Activated T-helper 9 cell treated with anti-CD3 and anti-CD28 coated beads, Interleukin-2, amount 50 U/mL, for 16 hours (primary cell): ENCODE measurements around the gene HOXB8.

Source experiments
- DNase-seq: peaks from one replicate; pipeline ENCODE4 v3.0.0-alpha.2; 2020; ENCODE audit warnings: low read depth

The HOXB8 gene

GRCh38 chr17:48615047-48615962, at the start of gene HOXB8:
Gene HOXB8, minus strand, starts transcription at chr17:48615292. Its CDS starts 588 bp downstream, at chr17:48614704.
- DNase-seq = no peak

DNA sequence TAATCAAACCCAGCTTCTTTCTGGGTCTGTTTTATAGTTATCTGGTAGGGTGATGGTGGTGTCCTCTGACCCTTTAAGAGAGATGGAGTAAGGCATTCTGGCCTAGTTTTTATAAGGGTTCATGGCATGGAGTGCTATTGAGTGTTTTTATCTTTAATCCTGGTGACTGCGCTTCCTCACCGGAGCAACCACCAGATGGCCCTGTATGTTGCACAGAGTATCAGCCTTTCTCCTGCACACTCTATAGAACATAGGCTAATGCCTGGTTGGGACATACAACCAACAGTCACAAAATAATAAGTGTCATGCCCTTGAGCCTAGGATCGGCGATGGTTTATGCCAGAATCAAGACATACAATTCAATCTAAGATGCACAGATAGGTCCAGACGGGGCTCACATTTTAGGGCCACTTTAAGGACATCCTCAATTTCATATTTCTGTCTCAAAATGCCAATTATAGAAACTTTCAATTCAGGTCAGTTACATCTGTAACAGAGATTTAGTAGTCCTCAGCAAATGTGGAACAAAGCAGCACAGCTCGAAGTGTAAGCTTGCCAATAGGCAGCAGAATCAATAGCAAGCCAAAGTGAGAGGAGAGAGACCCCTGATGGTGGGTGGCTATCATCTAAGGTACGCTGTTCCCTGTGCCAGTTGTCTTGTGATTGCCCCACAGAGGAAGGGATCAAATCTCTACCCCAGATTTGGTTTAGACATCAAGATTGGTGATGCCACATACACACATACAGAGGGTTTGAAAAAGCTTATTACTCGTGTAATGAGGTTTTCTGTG, 48.2 kb upstream of the HOXB8 start:
- DNase-seq = no peak

GRCh38 chr17:48655913-48656312, 40.8 kb upstream of the HOXB8 start:
- DNase-seq = no peak

DNA sequence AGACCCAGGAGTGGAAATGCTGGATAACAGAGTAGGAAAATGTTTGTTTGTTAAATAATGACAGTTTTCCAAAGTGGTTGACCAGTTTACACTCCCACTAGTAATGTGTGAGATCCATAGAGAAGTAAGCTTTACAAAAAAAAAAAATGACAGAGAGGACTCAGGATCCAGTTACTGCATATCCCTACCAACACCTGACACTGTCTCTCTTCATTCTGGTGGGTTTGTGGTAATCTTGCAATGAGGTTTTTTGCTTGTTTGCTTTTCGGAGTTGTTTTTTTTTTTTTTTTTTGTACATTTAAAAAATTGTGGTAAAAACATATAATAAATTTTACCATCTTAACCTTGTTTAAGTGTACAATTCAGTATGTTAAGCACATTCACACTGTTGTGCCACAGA, 34.6 kb upstream of the HOXB8 start:
- DNase-seq = no peak

GRCh38 chr17:48647963-48648245, 32.8 kb upstream of the HOXB8 start:
- DNase-seq = no peak

GRCh38 chr17:48647103-48647962, 32.2 kb upstream of the HOXB8 start:
- no peak for DNase-seq

DNA sequence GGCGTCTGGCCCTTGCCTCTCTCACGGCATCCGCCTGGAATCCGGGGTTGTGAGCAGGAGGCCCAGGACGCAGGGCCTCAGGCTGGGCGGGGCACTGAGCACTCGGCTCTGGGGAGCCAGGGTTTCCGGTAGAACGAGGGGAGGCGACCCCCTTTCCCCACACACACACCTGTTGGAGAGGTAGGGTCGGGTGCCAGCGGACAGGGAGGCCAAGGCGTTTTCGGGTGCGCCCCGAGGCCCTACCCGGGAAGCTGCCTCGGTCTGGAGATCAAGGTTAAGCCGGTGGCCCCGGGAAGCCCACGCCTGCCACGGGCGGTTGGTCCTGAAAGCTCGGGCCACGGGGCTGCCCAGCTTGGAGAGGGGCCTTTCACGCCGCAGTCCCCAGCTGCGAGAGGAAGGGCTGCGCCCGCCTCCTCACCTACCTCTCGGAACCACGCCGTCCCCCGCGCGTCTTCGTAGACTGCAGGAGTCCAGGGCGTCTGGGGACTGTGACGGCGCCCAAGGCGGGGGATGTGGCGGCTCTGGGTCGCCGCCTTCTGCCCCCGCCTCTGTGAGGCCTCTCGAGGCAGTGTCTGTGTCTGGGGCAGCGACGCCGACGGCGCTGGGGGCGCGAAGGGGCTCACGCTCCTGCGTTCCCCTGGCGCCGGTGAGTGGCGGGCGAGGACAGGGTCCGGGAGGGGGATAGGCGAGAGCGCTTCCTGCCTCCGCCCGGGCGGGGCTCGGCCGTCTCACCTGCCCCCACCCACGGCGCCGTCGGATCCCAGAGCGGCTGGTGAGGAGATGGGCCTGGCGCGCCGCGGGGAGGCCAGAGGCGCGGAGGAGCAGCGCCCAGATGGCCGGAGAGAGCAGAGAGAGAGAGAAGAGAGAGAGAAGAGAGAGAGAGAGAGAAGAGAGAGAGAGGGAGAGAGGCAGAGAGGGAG, 31.4 kb upstream of the HOXB8 start:
- no peak for DNase-seq

GRCh38 chr17:48645639-48646182, 30.6 kb upstream of the HOXB8 start:
- DNase-seq = no peak

DNA sequence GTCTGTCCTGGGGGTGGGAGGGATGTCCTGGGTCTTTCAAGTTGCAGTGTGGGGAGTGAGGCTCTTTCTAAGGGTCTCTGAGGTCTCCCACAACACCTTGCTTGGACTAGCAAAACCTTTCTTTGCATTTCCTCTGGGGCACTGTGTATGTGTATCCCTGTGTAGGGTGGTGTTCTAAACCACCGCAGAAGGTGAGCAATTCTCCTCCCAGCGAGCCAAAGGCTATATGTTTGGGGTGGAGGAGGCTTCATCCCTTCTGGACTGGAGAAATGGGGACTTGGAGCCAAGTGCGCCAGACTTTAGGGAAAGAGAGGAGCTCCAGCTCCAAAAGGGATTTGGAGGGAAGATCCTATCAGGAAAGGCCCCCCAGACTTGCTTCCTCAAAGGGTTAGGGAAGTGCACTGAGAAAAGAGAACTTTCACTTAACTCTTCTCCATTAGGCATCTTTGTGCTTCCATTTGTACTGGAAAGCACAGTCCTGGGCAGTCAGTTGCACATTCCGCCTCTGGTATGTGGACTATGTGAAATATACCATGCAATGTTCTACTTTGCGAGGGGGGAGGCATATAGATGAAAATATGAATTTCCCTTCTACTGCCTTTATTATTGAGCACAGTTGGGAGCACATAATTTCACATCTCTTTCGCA, 29.9 kb upstream of the HOXB8 start:
- DNase-seq = no peak

DNA sequence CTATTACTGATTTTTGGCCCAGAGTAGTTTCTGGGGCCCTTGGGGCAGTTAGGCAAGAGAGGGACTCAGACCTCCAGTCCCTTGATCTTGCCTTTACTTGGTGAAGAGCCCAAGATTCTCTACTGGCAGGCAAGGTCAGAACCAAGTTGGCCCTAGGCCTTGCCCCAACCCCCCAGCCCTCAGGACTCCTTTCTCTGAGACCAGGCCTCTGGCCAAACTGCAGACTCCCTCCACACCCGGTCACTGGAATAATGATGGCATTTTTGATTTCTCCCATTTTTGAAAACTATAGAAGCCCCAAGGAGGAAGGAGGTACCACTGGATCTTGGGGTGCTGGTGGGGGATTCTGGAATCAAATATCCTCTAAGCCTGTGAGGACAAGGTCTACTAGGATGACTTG, 29.1 kb upstream of the HOXB8 start:
- DNase-seq = no peak

DNA sequence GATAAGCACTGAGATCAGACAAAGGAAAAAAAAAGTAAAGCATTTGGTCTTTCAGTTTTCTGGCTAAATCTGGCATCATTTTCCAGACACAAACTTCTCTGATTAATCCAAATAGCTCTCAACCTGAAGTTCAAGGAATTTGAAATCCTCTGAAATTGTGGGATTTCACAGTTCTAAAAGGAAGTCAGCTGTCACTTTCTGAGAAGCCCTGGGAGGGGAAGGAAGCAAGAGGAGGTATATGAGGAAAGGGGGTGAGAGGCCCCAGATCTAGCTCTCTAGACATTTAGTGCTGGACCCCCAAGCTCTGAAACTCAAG, 28.6 kb upstream of the HOXB8 start:
- DNase-seq = no peak

GRCh38 chr17:48642843-48643696, 28.0 kb upstream of the HOXB8 start:
- DNase-seq = no peak

- no peak for DNase-seq
Measured at GRCh38 chr17:48642059-48642842, 27.2 kb upstream of the HOXB8 start.

DNA sequence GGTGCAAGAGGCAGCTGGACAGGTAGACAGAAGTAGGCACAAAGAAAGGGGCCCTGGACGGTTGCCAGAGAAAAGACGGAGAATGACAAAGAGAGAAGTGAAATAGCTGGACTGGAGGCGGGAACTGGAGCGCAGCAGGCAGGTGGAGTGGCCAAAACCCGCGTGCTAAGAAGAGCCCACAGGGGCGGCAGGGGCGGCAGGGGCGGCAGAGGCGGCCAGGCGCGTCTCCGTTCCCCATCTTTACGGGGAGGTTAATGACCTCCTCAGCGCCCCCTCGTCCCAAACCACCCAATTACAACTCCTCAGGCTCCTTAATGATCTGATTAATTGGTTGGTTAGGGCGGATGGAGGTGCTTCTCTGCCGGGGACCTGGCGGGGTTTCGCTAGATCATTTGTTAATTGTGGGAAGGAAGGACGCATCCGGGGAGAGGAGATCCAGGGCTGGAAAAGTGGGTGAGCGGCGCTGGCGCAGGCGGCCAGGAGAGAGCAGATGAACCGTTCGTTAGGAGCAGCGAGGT, 26.5 kb upstream of the HOXB8 start:
- DNase-seq = no peak

- DNase-seq = no peak
Measured at GRCh38 chr17:48640858-48641180, 25.7 kb upstream of the HOXB8 start.

- no peak for DNase-seq
Measured at GRCh38 chr17:48639982-48640857, 25.1 kb upstream of the HOXB8 start.

DNA sequence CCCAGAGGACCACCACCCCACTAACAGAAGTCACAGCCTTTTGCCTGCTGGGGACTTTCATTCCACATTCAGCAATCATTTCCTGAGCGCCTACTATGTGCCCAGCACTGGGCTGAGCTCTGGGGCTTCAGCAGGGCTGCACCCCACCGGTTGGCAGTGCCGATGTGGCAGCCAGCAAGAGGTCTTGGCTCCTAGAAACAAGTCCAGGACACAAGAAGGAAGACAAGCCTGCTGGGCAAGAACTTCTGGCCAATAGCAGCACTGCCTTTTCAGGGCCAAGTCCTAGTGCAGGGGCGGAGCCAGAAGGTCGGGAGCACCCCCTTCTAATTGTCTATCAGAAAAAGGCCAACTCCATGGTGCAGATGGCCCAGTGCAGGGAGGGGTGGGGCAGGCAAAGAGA, 24.0 kb upstream of the HOXB8 start:
- no peak for DNase-seq
